B cell (primary cell): ENCODE results near the gene RTL5.

Experiments used
- CTCF ChIP-seq: fragments of 200-600 bp; IDR thresholded peaks from one replicate; pipeline ENCODE4 v1.8.0; 2022; ENCODE audit warnings: antibody characterized with exemption, mild to moderate bottlenecking
- EZH2 ChIP-seq: IDR thresholded peaks from 2 replicates; pipeline ENCODE4 v1.6.1; 2012; ENCODE audit warnings: borderline replicate concordance, low read depth, mild to moderate bottlenecking, moderate library complexity, low read length; ENCODE audit not compliant: insufficient read depth, poor library complexity, severe bottlenecking

- TF ChIP-seq CTCF (no peak), EZH2 (no peak)
Measured at GRCh38 chrX:72114306-72114705, 17.4 kb downstream of the RTL5 start.
